Measurements from ENCODE around the gene DUS1L. TPM values are rescaled to one million over a fixed set of nuclear protein-coding genes. Genes with fewer than 3 reads are reported as not detected.

DUS1L gene
- total and polyA plus RNA-seq, 2 experiments from 2014 or later = 71.9 to 160 TPM

- WGBS (ENCODE audit: low lambda C conversion rate, missing lambda C conversion rate) = 96% methylated on average over 41 of the region's 44 CpGs
- Histone ChIP-seq H4K20me1 (ENCODE audit: insufficient read depth, poor library complexity, severe bottlenecking) (peaks cover 3% of the 10 kb centered on the region), H3K4me1 (ENCODE audit: insufficient read depth) (no peaks in the 10 kb centered on the region), H3K36me3 (replicated peaks; ENCODE audit: insufficient read depth, low read depth) (no peaks in the 10 kb centered on the region), H2AFZ (no peak overlapping the region), H3K9me2 (replicated peaks; ENCODE audit: insufficient read depth) (no peaks in the 10 kb centered on the region), H3K79me2 (no peaks in the 10 kb centered on the region), H3K27ac (no peak overlapping the region), H3K9me3 (ENCODE audit: low read depth) (no peaks in the 10 kb centered on the region), H3K4me2 (no peak overlapping the region), H3K4me3 (no peak overlapping the region), H3K27me3 (no peaks in the 10 kb centered on the region)
- no peak for TF ChIP-seq EZH2 (IDR thresholded peaks at IDR 0.05; ENCODE audit: borderline replicate concordance)
- TF ChIP-seq EZH2phosphoT487 (IDR thresholded peaks at IDR 0.05; ENCODE audit: low read depth, severe bottlenecking, unreplicated experiment) = no peak
- TF ChIP-seq, protein P1, sequence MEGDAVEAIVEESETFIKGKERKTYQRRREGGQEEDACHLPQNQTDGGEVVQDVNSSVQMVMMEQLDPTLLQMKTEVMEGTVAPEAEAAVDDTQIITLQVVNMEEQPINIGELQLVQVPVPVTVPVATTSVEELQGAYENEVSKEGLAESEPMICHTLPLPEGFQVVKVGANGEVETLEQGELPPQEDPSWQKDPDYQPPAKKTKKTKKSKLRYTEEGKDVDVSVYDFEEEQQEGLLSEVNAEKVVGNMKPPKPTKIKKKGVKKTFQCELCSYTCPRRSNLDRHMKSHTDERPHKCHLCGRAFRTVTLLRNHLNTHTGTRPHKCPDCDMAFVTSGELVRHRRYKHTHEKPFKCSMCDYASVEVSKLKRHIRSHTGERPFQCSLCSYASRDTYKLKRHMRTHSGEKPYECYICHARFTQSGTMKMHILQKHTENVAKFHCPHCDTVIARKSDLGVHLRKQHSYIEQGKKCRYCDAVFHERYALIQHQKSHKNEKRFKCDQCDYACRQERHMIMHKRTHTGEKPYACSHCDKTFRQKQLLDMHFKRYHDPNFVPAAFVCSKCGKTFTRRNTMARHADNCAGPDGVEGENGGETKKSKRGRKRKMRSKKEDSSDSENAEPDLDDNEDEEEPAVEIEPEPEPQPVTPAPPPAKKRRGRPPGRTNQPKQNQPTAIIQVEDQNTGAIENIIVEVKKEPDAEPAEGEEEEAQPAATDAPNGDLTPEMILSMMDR (IDR thresholded peaks at IDR 0.05; ENCODE audit: poor library complexity) = no peak
- no peak for DNase-seq (ENCODE audit: low spot score)
Observed at GRCh38 chr17:82080789-82081464, 15.3 kb upstream of the DUS1L start.

GRCh38 chr17:82080048-82080788, 14.6 kb upstream of the DUS1L start:
- Histone ChIP-seq H3K9me2 (replicated peaks; ENCODE audit: insufficient read depth) (no peaks in the 10 kb centered on the region), H3K27ac (no peak overlapping the region), H3K4me2 (no peak overlapping the region), H3K4me1 (ENCODE audit: insufficient read depth) (no peaks in the 10 kb centered on the region), H3K36me3 (replicated peaks; ENCODE audit: insufficient read depth, low read depth) (no peaks in the 10 kb centered on the region), H3K79me2 (no peaks in the 10 kb centered on the region), H3K4me3 (no peak overlapping the region), H4K20me1 (ENCODE audit: insufficient read depth, poor library complexity, severe bottlenecking) (peaks cover 3% of the 10 kb centered on the region), H2AFZ (no peak overlapping the region), H3K27me3 (no peaks in the 10 kb centered on the region), H3K9me3 (ENCODE audit: low read depth) (no peaks in the 10 kb centered on the region)
- DNase-seq (ENCODE audit: low spot score) = no peak
- WGBS (ENCODE audit: low lambda C conversion rate, missing lambda C conversion rate) = 93% methylated on average over 35 of the region's 36 CpGs
- TF ChIP-seq EZH2 (IDR thresholded peaks at IDR 0.05; ENCODE audit: borderline replicate concordance) = no peak
- no peak for TF ChIP-seq EZH2phosphoT487 (IDR thresholded peaks at IDR 0.05; ENCODE audit: low read depth, severe bottlenecking, unreplicated experiment)
- TF ChIP-seq, protein P1 (IDR thresholded peaks at IDR 0.05; ENCODE audit: poor library complexity) = no peak

GRCh38 chr17:82079001-82079677, 13.5 kb upstream of the DUS1L start:
- Histone ChIP-seq H3K27ac (no peak overlapping the region), H3K36me3 (replicated peaks; ENCODE audit: insufficient read depth, low read depth) (no peaks in the 10 kb centered on the region), H3K9me2 (replicated peaks; ENCODE audit: insufficient read depth) (no peaks in the 10 kb centered on the region), H3K4me1 (ENCODE audit: insufficient read depth) (no peaks in the 10 kb centered on the region), H3K79me2 (no peaks in the 10 kb centered on the region), H3K4me2 (no peak overlapping the region), H4K20me1 (ENCODE audit: insufficient read depth, poor library complexity, severe bottlenecking) (peaks cover 3% of the 10 kb centered on the region), H3K27me3 (no peaks in the 10 kb centered on the region), H3K9me3 (ENCODE audit: low read depth) (no peaks in the 10 kb centered on the region), H2AFZ (no peak overlapping the region), H3K4me3 (no peak overlapping the region)
- DNase-seq (ENCODE audit: low spot score) = no peak
- TF ChIP-seq EZH2 (IDR thresholded peaks at IDR 0.05; ENCODE audit: borderline replicate concordance) = no peak
- 98% methylated on average over 37 of the region's 47 CpGs for WGBS (ENCODE audit: low lambda C conversion rate, missing lambda C conversion rate)

DNA sequence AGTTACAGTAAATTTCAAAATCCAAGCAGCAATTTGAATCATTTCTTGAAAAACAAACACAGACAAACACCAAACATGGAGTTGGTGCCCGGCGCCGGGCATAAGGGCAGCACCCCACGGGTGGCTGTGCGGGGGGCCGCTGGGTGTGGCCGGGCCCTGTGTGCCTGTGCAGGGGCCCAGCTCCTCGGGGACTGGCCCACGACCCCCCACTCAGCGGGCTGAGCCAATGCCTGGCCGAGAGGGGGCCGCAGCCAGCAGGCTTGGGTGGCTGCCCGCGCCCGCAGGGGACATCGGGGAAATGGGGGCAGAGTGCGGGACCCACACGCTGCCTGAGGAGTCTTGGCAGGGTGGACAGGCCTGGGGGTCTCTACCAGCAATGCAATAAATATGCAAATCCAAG, 12.8 kb upstream of the DUS1L start:
- DNase-seq (ENCODE audit: low spot score) = no peak

More for the DNA sequence above, 12.8 kb upstream of the DUS1L start:
- TF ChIP-seq EZH2 (IDR thresholded peaks at IDR 0.05; ENCODE audit: borderline replicate concordance) (no peak), EZH2phosphoT487 (IDR thresholded peaks at IDR 0.05; ENCODE audit: low read depth, severe bottlenecking, unreplicated experiment) (no peak)
- TF ChIP-seq, protein P1 (IDR thresholded peaks at IDR 0.05; ENCODE audit: poor library complexity) = no peak
- WGBS (ENCODE audit: low lambda C conversion rate, missing lambda C conversion rate) = 97% methylated on average over 17 of the region's 18 CpGs
- no peak overlapping the region for H3K4me2 ChIP-seq
- H4K20me1 ChIP-seq (ENCODE audit: insufficient read depth, poor library complexity, severe bottlenecking) = peaks cover 3% of the 10 kb centered on the region
- no peak overlapping the region for H2AFZ ChIP-seq
- no peaks in the 10 kb centered on the region for H3K79me2 ChIP-seq
- H3K27ac ChIP-seq = no peak overlapping the region
- no peaks in the 10 kb centered on the region for H3K9me2 ChIP-seq (replicated peaks; ENCODE audit: insufficient read depth)
- H3K9me3 ChIP-seq (ENCODE audit: low read depth) = no peaks in the 10 kb centered on the region
- no peaks in the 10 kb centered on the region for H3K36me3 ChIP-seq (replicated peaks; ENCODE audit: insufficient read depth, low read depth)
- H3K27me3 ChIP-seq = no peaks in the 10 kb centered on the region
- no peaks in the 10 kb centered on the region for H3K4me1 ChIP-seq (ENCODE audit: insufficient read depth)
- no peak overlapping the region for H3K4me3 ChIP-seq
